Inferior parietal cortex (tissue), 1 donor: Measurements from ENCODE around the gene ZNF236.

Source experiments
- DNase-seq: peaks from one replicate; pipeline ENCODE4 v3.0.0-alpha.2; 2016; ENCODE audit errors: extremely low spot score

The ZNF236 gene

DNA sequence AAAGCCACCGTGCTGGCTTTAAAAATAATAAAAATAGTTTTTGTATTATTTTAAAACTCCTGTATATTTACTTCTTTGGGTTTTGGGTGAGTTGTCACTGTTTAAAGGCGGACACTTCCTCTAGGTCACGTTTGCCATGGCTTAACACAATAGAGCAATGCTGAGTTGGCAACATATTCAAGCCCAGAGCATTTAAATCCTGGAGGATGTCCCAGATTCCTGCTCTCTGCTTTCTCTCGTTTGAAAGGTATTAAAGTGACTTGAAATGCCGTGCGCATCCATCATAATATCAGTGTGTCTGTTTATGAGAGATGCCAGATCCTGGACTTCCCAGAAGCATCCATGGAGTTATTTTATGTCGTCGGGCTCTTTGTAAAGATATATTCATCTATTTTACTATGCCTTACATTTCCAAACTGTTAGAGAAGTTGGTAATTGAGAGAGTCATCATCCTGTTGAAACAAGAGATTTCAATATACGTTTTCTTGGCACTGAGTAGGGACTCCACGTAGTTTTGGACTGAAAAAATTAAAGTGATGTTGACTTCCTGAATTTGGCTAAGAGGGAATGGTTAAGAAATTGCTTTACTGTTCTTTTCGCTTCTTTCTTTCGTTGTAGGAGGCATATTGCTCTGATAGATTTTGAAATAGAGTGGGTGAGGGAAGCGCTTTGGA is 150.6 kb downstream of the ZNF236 start:
- no peak for DNase-seq

DNA sequence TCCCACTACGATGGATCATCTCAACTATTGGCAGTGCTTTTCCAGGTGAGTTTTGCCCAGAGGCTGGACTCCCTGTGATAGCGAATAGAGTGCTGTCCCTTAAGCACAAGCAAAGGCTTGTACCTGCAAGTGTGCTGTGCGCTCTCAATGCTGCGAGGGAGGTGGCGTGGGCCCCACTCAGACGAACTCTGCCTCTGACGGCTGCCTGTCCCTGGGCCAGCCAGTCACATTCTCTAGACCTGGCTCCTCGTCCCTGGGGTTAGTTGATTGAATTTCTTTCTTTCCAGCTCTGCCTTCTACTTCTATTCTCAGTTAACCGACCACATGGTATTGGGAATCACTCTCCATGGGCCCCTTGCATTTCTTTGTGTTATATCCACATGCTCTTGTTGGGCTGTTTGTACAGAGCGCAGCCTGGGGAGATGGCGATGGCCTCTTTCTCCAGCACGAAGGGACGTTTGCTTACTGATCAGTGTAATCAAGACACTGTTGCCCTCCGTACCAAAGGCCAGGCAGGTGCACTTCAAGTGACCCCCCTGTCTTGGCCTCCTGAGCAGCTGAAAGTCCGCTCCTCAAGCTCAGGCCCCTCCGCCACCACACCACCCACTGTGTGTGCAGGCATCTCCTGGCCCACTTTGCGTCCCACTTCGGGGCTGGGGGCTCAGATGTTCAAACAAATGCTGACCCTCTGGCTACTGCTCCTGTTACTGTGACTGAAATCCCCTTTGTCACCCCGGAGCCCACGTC is 151.3 kb downstream of the ZNF236 start:
- no peak for DNase-seq

DNA sequence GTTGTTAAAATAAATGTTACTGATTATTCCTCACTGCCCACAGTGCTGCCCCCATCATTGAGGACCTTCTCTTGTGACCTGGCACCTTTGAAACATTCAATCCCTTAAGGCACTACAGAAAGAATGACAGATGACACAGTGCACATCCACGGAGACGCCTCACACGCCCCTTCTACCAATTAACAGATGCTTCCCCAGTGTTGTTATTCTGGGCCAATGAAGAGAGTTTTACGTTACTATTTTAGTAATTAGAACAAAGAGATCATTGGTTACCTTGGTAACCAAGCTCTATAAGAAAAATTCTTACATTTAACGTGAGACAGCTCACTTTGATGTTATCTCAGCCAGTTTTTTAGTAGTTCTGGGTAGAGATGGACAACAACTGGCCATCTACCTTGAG is 152.0 kb downstream of the ZNF236 start:
- no peak for DNase-seq

DNA sequence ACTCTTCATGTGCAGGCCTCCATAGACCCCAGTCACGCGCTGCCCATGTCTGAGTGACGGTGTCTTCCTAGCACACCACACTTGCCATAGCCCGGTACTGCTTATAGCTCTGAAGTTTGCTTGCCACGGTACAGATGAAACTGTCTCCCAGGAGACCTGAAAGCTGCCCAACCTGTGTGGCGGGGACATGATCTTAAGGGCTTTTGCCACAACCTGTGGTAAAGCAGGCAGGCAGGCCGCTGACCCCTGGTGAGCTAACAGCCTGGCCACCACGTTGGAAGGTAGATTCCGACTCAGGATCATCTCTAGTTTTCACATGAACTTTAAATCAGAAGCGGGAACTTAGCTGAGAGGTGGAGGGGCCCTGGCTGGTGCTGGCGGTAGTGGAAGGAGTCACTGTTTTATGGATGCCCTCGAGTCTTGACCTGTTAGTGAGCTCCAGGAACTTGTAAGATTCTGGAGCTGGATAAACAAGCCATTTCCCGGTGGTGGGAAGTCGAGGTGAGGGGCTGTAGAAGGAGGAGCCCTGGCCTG is 153.3 kb downstream of the ZNF236 start:
- DNase-seq = no peak

DNA sequence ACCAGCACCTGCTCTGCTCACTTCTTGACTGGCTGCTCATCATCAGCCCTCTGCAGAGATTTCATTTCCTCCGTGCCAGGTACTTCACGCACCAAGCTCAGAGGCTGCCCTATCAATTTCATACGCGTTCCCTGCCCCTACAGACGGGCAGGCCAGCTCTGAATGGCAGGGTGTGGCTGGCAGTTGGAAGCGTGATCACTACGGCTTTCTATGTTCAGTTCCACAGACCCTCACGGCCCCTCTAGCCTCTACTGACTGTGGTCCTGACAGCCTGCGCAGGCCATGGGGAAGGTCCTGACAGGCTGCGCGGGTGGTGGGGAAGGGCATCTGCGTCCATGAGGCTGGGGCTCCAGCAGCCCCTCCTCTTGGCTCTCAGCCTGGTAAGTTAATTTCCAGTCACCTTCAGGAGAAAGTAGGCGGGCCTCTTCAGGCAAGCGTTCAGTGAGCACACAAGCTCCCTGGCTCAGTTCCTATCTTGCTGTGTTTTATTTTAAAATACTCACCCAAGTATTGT is 154.8 kb downstream of the ZNF236 start:
- DNase-seq = no peak

DNA sequence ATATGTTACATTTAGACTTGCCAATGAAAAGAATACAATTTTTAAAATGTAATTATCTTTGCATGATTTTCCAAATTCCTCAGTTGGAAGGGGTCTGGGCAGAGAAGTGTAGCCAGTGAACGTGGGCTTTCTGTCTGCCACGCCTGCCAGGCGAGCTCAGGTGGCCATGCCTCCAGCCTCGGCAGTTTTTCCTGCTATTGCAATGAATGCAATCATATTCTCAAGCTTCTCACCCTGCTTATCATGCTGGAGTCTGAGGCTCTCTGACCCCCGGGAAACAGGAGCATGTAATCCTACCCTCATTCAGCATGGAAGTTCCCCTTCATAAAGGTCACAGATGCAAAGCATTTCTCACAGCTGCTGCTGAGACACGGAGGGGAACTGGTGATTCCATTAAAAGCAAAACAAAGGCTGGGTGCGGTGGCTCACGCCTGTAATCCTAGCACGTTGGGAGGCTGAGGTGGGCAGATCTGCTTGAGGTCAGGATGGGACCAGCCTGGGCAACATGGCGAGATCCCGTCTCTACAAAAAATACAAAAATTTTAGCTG is 155.4 kb downstream of the ZNF236 start:
- no peak for DNase-seq

DNA sequence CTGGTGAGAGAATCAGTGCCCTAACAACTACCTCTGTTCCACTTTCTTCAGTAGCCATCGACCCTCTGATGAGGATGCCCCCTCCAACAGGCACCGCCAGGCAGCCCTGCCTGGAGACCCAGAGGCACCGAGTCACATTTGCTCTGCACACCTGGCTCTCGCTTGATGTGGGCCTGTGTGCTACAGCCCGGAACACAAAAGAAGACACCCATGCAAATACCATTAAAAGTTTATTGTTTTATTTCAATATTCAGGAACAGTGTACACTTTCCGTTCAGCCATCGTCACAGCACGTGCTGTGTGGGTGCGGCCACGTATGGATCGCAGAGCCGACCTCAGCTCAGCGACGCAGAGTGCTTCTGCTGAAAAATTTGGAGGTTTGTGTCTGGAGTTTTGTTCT is 156.3 kb downstream of the ZNF236 start:
- DNase-seq = no peak

DNA sequence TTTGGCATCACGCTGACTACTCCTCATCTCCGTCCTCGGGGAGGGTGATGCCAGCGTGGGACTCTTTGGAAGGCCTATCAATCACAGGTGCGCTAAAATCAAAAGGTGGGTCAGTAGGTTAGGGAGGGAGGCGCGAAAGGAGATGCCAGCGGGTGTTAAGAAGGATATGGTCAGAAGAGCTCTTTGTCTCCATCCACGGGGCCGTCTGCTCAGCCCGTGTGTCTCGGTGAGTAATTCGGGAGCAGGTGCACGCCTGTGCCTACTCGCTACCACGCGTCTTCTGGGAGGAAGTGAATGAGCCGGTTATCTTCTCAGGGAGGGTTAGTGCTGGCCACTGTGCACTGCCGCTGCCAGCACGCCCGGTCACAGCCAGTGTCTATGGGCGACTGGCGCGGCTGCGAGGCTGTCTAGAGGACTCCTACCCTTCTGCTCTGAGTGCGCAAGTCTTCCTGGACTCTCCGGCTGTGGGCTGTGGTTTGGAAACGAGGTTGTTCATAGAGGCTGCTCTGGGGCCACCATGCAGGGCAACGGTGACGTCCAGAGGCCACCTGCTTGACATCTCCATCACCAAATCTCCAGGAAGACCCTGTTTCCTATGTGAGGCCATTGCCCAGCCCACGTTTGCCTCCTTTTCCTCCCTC is 156.9 kb downstream of the ZNF236 start:
- no peak for DNase-seq

DNA sequence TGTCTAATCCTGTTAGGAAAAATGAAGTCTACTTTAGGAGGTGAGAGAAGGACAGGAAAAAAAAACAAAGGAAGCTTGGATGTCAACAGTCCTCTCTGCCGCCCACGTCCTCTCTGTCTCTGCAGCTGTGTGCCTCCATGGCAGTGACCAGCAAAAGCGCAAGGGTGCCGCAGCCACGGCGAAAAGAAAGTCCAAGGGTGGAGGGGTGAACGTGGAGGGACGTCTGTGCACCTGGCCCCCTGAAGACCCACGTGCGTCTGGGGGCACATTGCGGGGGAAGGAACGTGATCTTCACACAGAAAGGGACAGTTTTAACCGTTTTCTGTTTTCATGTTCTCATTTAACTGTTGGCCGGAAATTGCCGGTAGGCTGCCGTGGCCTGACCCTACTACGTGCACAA is 157.5 kb downstream of the ZNF236 start:
- no peak for DNase-seq

DNA sequence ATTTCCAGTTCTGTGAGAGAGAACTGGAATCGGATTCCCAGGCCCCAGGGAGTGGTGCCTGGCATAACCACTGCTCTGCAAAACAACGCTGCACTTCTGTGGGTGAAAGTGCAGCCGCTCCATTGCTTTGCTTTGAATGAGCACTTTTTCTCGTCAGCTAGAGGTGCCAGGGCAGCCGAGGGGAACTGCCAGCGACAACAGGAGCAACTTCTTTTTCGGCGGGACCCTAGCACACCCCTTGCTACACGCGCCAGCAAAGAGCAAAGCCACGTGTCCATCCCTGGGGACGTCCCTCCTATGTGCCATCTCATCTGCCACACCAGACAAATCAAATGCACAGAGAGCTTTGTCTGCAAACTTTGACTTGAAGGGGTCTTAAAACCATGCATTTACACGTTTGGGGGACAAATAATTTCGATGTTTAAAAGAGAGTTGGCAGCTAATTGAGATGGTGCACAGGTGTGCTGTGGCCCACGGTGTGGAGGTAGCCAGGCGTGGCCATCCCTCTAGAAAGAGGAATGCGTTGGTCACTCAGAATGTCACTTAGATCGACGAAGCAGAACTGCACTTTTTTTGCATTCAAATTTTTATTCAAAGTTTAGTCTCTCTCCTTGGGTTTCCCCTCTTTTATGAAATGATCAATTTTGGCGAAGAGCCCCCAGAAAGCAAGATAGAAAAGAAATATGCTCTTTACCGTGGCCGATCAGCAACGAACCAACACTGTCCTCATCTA is 158.5 kb downstream of the ZNF236 start:
- DNase-seq = no peak

DNA sequence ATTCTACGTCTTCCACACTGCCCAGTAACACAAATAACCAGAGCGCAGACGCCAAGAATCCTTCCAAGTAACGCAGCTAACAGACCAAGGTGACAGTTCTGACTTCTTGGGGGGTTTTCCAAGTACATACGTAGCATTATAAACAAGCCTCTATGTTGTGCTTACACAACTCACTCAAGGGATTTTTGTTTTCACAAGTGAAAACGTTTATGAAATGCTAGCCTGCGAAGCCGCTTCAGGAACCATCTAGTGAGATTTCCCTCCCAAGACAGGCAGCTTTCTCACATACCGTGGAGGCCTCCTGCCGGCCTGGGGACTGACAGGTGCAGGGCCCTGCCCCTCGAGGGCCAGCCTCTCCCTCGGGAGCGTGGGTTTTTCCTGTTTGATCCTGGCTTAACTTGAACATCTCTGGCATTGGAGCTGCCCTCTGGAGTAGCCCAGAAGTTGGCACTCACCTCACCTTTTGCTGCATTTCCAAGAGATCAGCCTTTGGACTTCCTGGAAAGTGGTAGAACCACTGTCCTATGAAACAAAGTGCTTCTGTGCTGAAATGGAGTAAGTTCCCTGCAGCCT is 159.1 kb downstream of the ZNF236 start:
- DNase-seq = no peak

DNA sequence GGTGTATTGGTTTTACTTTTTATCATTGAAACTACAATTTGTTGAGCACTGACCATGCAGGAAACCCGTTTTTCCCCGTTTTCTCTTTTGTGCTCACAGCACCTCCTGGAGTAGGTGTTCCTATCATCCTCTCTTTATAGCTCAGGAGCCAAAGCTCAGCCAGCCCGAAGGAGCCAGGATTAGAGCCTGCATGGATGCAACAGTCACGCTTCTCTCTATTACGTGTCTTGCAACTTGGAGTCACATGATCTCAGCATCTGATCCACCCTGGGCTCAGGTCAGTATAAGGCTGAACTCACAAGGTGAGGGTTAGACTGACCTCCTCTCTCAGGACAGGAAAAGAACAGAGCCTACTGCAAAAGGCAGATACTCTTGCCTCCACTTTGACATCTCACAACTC is 159.7 kb downstream of the ZNF236 start:
- DNase-seq = no peak

DNA sequence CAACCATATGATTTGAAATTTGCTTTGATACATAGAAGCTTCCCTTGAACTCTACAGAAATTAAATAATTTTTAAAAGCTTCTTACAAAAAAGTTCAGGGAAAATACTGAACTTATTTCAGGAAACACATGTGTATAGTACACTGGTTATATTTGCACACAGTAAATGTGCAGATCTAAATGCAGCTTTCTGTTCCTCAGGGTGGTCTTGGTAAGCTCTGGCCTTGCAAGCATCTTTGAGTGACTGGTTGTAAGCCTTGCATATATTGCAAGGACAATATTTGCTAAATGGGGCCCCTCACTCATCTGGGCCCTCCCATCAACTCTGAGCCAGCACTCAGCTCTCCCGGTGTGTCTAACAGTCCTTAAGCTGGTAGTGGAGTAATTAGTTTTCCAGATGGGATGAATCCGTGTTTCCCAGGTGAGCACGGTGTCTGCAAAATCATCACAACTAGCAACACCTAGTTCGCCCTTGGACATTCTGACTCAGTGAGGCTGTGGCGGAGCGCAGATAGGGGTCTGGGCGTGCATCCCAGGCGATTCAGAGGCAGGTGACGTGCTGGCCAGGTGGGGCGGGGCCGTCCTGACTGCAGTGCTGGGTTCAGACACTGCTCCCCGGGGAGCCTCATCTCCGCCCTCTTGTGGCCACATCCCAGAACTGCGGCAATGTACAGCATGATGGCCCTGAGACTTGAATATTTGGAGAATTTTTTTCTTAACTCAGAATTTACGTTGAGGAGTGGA is 160.7 kb downstream of the ZNF236 start:
- DNase-seq = peak; percentile 83

DNA sequence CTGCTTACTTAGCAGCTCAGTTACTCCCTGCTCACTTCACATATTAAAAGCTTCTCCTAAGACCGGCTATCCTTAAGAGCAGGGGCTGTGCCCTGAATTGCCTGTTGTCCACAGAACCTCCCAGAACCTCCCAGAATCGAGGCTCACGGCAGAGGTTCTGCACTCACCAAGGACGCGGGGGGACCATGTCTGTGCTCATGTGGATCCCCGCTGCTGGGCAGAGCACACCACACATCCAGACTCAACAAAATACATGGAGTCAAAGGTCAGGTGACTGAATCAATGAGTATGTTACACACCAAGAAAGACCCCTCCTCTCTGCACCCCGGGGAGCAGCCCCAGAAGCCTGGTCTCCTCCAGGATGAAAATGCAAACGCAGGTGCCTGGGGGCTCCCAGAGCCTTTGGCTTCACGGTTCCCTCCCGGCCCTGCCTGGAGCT is 161.3 kb downstream of the ZNF236 start:
- DNase-seq = no peak

DNA sequence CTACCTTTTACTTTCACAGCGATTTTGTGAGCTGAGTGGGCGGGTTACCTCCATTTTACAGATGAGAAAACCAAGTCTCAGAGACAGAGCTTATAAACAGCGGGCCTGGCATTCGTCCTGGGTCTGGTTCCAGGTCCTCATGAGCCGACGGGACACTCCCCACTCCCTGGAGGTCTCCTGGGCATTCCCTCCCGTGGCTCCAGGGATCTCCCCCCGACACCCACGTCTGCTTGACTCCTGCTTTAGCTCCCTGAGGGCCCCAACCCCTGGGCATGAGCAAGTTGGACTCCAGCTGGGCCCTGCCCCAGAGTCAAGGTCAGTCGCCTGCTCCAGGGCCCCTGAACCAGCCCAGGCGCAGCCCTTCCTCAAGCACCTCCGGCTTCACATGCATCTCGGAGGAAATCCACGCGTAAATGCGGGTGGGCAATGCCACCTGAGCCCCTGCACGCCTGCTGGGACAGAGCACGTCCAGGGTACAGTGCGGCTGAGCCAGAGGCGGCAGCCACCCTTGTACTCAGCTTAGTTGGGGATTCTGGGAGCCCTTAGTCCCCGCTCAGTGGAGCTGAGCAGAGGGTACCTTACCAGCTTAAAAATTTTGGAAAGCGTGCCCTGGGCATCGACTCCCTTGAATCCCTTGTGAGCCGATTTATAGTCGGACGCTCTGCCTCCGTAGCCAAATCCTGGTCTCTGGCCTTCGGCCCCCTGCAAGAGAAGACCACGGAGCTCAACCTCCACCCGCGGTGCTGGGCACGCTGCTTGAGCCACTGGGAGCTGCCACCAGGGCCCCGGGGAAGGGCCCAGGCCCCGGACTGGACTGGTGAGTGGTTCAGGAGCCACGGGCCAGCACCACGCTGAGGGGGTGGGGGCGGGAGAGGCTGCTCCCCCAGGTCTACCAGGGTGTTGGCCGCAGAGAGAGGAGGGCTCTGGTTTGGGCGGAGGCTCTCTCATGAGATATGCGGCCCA is 162.1 kb downstream of the ZNF236 start:
- DNase-seq = no peak

DNA sequence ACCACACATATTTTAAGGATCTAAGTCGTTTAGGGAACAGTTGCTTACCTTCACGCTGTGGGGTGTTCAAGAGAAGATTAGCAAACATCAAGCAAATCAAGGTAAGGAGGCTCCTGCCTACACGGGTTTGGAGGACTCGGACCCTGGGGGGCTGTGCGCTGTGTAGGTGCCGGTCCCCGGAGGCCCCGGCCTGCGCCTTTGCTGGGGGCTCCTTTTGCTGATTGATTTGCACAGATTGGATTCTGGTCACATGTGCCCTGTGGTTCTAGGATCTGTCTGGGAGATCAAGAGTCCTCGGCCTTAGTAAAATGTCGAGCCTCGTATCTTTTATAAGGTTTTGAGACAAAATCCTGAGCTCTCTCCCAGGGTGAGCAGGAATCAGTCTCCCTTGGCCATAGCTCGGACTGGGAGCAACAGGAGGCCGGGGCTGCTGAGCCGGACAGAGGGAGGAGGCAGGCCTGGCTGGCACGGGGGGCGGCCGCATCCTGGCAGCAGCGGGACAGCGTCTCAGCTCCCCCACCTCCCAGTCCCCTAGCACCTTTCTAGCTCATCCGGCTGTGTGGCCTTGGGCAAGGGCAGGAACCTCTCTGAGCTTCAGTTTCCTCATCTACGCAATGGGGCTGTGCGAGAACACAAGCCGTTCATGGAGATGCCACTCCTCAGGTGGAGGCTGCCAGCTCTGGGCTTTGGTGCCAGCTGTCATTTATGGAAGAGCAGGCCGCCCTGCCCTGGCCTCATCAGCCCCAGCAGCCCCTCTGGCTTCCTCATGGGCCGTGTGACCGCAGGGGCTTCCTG is 163.0 kb downstream of the ZNF236 start:
- no peak for DNase-seq

DNA sequence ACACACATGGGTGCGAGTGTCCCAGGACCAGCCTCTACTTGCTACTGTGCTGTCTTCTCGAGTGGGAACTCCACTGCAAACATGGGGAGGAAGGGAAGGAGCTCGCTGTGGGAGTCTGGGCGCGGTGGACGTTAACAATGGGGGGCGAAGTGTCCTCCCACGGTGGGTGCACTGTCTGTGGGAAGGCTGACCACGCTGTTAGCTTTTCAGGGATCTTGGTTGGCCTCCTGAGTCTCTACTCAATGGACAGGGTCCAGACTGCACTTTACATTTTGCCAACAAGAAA is 163.5 kb downstream of the ZNF236 start:
- DNase-seq = no peak

DNA sequence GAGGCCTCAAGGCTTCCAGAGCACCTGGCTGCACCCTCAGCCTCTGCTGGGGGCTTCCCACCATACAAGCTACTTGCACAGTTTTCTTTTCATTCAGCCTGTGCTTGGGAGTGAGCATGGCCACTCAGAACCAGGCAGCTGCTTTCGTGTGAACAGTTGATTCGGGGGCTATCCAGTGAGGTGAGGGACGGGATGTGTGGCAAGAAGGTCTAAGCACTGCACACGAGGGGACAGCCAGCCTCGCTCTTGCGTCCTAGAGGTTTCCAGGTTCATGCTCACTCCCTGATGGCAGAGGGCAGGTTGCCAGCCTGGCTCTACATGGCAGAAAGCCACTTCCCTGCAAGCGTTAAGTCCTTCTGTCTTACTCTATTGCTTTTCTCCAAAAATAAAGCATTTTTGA is 164.0 kb downstream of the ZNF236 start:
- no peak for DNase-seq
